PFSK-1 (cell line): ENCODE data around the gene BRMS1.

ENCODE experiments used
- POLR2AphosphoS5 ChIP-seq: IDR thresholded peaks from 2 replicates; pipeline ENCODE4 v1.6.1; 2012; ENCODE audit warnings: low read depth, mild to moderate bottlenecking, control low read depth, low read length, moderate library complexity
- REST ChIP-seq, 2 experiments: IDR thresholded peaks; 2 replicates each; pipeline versions ENCODE4 v1.6.1 to v1.8.0; 2011 to 2012; ENCODE audit warnings: low read depth in 2 of 2, low read length in 2 of 2, control low read depth in 1 of 2, inconsistent platforms in 1 of 2, mild to moderate bottlenecking in 1 of 2, moderate library complexity in 1 of 2; ENCODE audit not compliant: insufficient read depth in 1 of 2
- TAF1 ChIP-seq: IDR thresholded peaks from 2 replicates; pipeline ENCODE4 v1.6.1; 2012; ENCODE audit warnings: low read length, control low read depth, borderline replicate concordance; ENCODE audit not compliant: insufficient read depth

GRCh38 chr11:66386171-66387069 is 41.5 kb upstream of the BRMS1 start:
- TF ChIP-seq REST (IDR thresholded peaks at IDR 0.05; ENCODE audit: insufficient read depth in 1 of 2, low read depth in 2 of 2, low read length in 2 of 2): peak in 1 of 2 experiments; percentile 64; a peak in 1 of 4 replicates
- no peak for TF ChIP-seq POLR2AphosphoS5
- no peak for TF ChIP-seq TAF1
